ENCODE results near the gene SIPA1L3.

DNA sequence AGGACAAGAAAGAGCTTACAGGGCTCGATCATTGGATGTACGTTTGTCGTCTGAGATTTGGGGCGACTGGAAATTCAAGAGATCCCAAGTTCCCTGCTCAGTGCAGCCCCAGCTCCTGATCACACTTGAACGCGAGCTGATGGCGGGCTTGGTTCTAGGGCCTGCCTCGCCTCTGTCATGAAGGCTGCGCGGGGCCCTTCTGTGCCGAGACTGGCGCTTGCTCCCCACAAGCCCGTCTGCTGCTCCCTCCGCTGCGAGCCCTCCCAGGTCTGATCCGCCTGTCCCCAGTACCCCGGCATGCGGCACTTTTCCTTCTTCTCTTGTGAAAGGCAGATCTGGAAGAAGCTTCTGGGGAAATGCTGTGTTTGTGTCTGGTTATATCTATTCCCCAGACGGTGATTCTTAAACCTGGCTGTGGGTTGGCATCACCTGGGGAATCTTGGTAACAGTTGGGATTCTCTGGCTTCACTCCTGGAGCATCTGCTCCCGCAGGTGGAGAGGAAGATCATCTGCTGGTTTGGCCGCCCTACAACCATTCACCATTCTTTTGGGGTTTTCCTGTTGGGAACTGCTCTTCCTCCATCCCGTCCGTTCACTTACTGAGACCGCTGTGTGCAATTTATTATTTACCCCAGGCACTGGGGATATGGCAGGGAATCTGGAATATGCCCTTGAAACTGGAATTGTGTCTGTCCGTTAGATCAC, 43.6 kb downstream of the SIPA1L3 start:
- TF ChIP-seq, protein P1, sequence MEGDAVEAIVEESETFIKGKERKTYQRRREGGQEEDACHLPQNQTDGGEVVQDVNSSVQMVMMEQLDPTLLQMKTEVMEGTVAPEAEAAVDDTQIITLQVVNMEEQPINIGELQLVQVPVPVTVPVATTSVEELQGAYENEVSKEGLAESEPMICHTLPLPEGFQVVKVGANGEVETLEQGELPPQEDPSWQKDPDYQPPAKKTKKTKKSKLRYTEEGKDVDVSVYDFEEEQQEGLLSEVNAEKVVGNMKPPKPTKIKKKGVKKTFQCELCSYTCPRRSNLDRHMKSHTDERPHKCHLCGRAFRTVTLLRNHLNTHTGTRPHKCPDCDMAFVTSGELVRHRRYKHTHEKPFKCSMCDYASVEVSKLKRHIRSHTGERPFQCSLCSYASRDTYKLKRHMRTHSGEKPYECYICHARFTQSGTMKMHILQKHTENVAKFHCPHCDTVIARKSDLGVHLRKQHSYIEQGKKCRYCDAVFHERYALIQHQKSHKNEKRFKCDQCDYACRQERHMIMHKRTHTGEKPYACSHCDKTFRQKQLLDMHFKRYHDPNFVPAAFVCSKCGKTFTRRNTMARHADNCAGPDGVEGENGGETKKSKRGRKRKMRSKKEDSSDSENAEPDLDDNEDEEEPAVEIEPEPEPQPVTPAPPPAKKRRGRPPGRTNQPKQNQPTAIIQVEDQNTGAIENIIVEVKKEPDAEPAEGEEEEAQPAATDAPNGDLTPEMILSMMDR (IDR thresholded peaks at IDR 0.05 in 4 of 5, conservative IDR thresholded peaks at IDR 0.05 in 1 of 5): no peak
- no peak for TF ChIP-seq POLR2A (IDR thresholded peaks at IDR 0.05)
